ENCODE results near the gene PNLDC1. TPM values are rescaled to one million over a fixed set of nuclear protein-coding genes. Genes with fewer than 3 reads are reported as not detected.
A peak's percentile ranks its signal among the peaks of the same experiment; 100 is the strongest.

Gene PNLDC1
- total RNA-seq, 1 donor from 2014 or later = 0.49 TPM

DNA sequence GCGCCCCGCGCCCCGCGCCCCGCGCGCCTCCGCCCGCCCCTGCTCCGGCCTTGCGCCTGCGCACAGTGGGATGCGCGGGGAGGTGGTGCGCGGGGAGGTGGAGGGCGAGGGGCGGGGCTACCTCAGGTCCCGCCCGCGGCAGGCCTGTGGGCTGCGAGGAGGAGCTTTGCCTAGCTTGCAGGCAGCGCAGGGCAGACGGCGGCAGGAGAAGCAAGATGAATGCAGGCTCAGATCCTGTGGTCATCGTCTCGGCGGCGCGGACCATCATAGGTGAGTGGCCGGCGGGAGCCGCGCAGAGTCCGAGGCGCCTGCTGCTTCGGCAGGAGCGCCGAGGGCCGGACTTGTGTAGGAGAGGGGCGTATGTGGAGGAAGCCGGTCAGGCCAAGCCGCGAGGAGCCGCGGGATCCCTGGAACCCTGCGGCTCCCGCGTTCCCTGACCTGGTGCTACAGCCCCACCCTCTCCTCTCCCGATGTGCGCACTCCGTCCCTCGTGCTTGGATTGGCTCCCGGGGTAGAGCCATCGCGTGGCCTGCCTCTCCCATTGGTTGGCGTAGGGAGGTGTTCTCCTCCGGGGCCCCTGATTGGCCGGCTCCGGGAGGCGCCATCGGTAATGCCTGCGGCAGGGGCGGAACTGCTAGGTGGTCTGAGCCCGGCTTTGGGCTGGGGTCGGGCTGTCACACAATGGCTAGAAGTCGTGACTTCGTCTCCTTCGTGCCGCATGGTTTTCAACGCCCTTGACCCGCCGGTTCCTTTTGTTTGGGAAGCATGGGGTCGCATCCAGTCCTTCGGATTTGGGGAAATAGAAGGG is 38.0 kb upstream of the PNLDC1 start, which contains the start of gene ACAT2:
Gene ACAT2, plus strand, starts transcription at position 173 of the 808 bp plus-strand sequence. Its CDS starts 43 bp downstream, at position 216.
- Mint-ChIP-seq H3K9me3 (no peaks in the 10 kb centered on the region), H3K27ac (ENCODE audit: unreplicated experiment) (peak within 1 kb of the TSS; percentile 99), H3K4me3 (peak within 1 kb of the TSS; percentile 95), H3K36me3 (ENCODE audit: low read depth) (peaks cover 39% of the 10 kb centered on the region), H3K4me1 (peaks cover 50% of the 10 kb centered on the region), H3K27me3 (ENCODE audit: low read depth) (peaks cover 6% of the 10 kb centered on the region)
- no peak for TF ChIP-seq CTCF (conservative IDR thresholded peaks at IDR 0.05)
- peak; percentile 88 for DNase-seq (ENCODE audit: low read depth, low spot score)

GRCh38 chr6:159762681-159763293 is 37.3 kb upstream of the PNLDC1 start:
- no peak for TF ChIP-seq CTCF (conservative IDR thresholded peaks at IDR 0.05)
- H3K9me3 Mint-ChIP-seq = no peaks in the 10 kb centered on the region
- peak overlapping the region; percentile 99 for H3K27ac Mint-ChIP-seq (ENCODE audit: unreplicated experiment)
- H3K4me1 Mint-ChIP-seq = peaks cover 54% of the 10 kb centered on the region
- H3K4me3 Mint-ChIP-seq = peak overlapping the region; percentile 95
- peaks cover 6% of the 10 kb centered on the region for H3K27me3 Mint-ChIP-seq (ENCODE audit: low read depth)
- peaks cover 45% of the 10 kb centered on the region for H3K36me3 Mint-ChIP-seq (ENCODE audit: low read depth)
- DNase-seq (ENCODE audit: low read depth, low spot score) = no peak

GRCh38 chr6:159766906-159767305 is 33.2 kb upstream of the PNLDC1 start:
- Mint-ChIP-seq H3K4me3 (peak overlapping the region; percentile 49), H3K27me3 (ENCODE audit: low read depth) (no peaks in the 10 kb centered on the region), H3K36me3 (ENCODE audit: low read depth) (peaks cover 70% of the 10 kb centered on the region), H3K9me3 (peaks cover 5% of the 10 kb centered on the region), H3K27ac (ENCODE audit: unreplicated experiment) (peak overlapping the region; percentile 36), H3K4me1 (peaks cover 51% of the 10 kb centered on the region)
- TF ChIP-seq CTCF (conservative IDR thresholded peaks at IDR 0.05) = no peak
- DNase-seq (ENCODE audit: low read depth, low spot score) = no peak

- Mint-ChIP-seq H3K4me1 (peaks cover 40% of the 10 kb centered on the region), H3K4me3 (no peak overlapping the region), H3K27ac (ENCODE audit: unreplicated experiment) (no peak overlapping the region), H3K27me3 (ENCODE audit: low read depth) (no peaks in the 10 kb centered on the region), H3K9me3 (peaks cover 5% of the 10 kb centered on the region), H3K36me3 (ENCODE audit: low read depth) (peaks cover 68% of the 10 kb centered on the region)
- no peak for DNase-seq (ENCODE audit: low read depth, low spot score)
- TF ChIP-seq CTCF (conservative IDR thresholded peaks at IDR 0.05) = no peak
Measured at GRCh38 chr6:159769470-159769869, 30.6 kb upstream of the PNLDC1 start.

DNA sequence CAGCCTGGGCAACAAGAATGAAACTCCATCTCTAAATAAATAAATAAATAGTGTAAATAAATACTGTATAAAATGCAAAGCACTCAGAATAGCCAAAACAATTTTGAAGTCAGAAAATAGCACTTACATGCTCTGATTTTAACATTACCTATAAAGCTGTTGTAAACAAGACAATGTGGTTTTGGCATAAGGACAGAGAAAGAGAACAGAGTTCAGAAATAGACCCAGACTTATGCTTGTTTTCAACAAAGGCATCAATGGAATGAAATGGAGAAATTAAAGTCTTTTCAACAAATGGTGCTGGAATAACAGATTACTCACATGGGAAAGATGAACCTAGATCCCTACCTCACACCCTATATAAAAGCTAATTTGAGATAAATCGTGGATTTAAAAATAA is 27.9 kb upstream of the PNLDC1 start:
- DNase-seq (ENCODE audit: low read depth, low spot score) = no peak
- Mint-ChIP-seq H3K27me3 (ENCODE audit: low read depth) (no peaks in the 10 kb centered on the region), H3K27ac (ENCODE audit: unreplicated experiment) (no peak overlapping the region), H3K36me3 (ENCODE audit: low read depth) (peaks cover 64% of the 10 kb centered on the region), H3K9me3 (peaks cover 5% of the 10 kb centered on the region), H3K4me1 (peaks cover 17% of the 10 kb centered on the region), H3K4me3 (no peak overlapping the region)
- no peak for TF ChIP-seq CTCF (conservative IDR thresholded peaks at IDR 0.05)
